Kasumi-1 (cell line): ENCODE results near the gene SSH2.

Experiments
- DNase-seq, 2 experiments: peaks; one replicate each; lab custom pipeline; 2025; lab: John Stamatoyannopoulos, UW

SSH2 gene

DNA sequence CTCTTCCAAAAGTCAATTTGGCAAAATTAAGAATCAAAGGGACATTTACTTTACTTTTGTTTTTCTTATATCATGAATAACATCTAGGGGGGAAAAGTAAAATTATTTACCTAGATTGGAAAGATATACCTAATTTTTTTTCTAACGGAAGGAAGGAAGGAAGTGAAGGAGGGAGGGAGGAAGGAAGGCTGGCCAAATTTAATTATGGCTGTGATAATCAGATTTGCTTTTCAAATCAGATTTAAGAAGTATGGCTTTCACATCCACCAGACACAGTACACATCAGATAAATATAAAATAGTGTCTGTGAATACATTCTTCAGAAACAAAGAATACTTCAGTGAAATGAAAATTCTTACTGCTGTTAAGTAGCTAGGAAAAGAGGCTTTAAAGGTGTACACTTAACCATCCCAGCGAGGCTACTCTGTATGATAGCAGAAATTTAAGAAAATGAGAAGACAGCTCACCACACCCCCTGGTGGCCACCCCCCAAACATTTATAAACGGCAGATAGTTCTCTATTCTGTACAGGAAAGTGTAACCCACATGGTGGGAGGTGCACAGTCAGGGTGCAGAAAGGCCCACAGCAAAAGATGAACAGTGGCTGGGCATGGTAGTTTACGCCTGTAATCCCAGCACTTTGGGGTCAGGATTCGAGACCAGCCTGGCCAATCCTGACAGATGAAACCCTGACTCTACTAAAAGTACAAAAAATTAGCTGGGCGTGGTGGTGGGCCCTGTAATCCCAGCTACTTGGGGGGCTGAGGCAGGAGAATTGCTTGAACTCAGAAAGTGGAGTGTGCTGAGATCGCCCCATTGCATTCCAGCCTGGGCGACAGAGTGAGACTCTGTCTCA, 150.8 kb downstream of the SSH2 start:
- DNase-seq, result peak; percentile 86 to 87

- DNase-seq, result no peak
These were observed 152.4 kb downstream of the SSH2 start for GRCh38 chr17:29777663-29778062.

GRCh38 chr17:29776026-29776425, 154.0 kb downstream of the SSH2 start:
- no peak for DNase-seq

GRCh38 chr17:29772981-29773380, 157.0 kb downstream of the SSH2 start:
- DNase-seq, result no peak

DNA sequence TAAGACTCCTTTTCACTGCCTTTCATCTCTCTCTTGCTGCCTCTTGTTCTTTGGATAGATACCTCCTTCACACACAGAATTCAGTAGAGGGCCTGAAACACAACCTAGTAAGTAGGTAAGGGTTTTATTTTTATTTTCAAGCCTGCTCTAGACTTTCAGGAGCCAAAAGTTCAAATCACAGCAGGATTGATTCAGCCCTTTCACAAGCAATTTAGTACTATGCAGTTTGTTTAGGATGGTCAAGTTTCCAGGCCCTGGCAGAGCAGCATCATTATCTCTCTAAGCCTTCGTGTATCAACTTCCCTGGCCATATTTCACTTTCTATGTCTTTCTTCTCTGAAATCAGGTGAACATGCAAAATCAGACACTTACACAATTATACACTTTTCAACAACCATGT, 158.5 kb downstream of the SSH2 start:
- DNase-seq, result no peak

DNA sequence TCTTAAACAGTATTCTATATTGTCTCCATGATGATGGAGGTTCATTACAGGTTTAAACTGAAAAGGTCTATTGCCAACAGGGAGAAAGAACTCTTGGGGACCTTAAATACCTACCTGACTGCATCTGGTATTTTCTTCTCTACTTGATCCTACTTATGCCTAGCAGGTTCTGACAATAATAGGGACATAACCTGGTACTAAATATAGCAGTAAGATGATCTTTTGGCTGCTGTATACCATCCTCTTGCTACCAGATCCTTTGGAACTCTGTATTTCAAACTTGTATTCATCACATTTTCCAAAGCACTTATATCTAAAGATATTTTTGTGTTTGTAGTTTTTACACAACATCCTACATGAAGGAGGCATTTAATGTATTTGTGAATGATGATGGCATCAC, 160.8 kb downstream of the SSH2 start:
- no peak for DNase-seq

DNA sequence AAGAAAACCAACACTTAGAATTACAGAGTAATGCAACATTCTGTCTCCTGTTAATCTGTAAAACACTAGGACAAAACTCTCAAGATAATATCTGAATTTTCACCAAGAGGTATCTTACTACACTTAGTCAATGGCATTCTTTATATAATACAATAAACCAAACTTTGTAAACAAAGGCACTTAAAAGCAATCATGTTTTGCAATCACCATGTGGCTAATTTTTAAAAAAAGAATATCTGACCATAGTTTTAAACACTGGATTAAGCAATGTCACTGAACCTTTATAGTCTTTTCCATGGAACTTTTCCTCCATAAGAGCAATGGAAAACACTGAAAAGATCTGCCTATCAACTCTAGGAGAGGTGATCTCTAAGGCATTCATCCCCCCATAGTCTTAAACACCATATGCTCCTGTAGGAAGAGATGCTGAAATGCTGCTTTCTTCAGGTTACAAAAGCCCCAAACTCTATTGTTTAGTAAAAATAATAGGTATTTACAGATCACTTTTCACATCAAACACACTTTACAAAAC, 163.2 kb downstream of the SSH2 start:
- DNase-seq, result no peak

- no peak for DNase-seq
These were observed 165.3 kb downstream of the SSH2 start for GRCh38 chr17:29764748-29765147.

DNA sequence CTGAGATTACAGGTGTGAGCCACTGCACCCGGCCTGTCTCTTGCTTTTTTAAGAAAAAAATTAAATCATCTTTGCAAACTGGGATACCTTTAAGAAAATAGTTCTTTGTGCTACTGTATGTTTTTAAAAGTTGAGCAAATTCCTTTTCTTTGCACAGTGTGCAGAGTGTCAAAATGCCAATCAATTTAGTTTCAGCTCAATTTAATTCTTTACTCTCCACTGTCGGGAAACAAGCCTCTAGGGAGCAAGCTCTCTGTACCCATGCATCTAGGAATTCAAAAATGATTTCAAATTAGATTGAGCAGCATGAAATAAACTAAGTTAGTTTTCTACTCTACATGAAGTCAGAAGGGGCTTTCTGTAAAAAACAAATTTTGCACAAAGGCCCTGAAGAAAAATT, 165.8 kb downstream of the SSH2 start:
- DNase-seq, result no peak

- no peak for DNase-seq
These were observed 166.8 kb downstream of the SSH2 start for GRCh38 chr17:29763273-29763672.

- peak; percentile 82 to 87 for DNase-seq
These were observed 168.8 kb downstream of the SSH2 start for GRCh38 chr17:29761040-29761761.

GRCh38 chr17:29760279-29761039, 169.6 kb downstream of the SSH2 start:
- peak; percentile 25 to 26 for DNase-seq

GRCh38 chr17:29758255-29758654, 171.8 kb downstream of the SSH2 start:
- no peak for DNase-seq

- DNase-seq, result no peak
These were observed 172.2 kb downstream of the SSH2 start for GRCh38 chr17:29757788-29758187.

DNA sequence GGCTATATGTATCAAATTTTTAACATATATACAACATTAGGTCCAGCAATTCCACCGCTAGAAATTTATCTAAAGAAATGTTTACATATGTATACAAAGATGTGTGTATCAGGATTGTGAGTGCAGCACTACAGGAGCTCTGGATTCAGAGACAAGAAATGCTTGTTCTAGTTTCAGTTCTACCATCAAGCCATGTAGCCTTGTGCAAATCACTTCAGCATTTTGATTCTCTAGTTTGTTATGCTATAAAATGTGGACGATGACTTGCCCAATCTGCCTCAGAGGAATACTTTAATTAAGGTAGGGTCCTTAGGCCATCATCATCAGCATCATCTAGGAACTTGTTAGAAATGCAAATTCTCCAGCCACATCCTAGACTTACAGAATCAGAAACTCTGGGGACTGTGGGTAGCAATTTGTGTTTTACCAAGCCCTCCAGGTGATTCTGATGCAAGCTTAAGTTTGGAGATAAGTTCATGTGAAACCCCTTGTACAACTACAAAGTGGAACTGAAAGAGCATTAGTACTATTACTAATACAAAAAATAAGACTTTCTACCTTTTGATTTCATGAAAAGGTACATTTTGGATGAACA, 176.1 kb downstream of the SSH2 start:
- no peak for DNase-seq

DNA sequence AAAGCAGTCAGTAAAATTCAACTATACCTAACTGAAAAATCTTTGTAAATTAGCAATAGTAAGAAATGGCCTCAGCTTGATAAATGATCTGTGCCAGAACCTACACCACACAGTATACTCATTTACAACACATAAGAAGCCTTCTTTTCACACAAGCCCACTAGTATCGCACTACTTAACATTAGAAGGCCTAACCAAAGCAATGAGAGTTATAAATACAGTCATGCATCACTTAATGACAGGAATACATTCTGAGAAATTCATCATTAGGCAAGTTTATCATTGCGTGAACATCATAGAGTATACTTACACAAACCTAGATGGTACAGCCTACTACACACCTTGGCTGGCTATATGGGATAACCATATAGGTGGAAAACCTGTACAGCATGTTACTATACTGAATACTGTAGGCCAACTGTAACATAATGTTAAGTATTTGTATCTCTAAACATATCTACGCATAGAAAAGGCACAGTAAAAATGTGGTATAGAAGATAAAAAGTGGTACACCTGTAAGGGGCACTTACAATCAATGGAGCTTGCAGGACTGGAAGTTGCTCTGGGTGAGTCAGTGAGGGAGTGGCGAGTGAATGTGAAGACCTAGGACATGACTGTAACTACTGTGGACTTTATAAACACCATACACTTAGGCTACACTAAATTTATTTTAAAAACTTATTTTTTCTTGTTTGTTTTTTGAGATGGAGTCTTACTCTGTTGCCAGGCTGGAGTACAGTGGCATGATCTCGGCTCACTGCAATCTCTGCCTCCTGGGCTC, 180.8 kb downstream of the SSH2 start:
- no peak for DNase-seq

- DNase-seq, result no peak
These were observed 181.6 kb downstream of the SSH2 start for GRCh38 chr17:29748400-29748799.

GRCh38 chr17:29747660-29748059, 182.4 kb downstream of the SSH2 start:
- no peak for DNase-seq

- no peak for DNase-seq
These were observed 183.4 kb downstream of the SSH2 start for GRCh38 chr17:29746669-29747068.

GRCh38 chr17:29744121-29744520, 185.9 kb downstream of the SSH2 start:
- no peak for DNase-seq

DNA sequence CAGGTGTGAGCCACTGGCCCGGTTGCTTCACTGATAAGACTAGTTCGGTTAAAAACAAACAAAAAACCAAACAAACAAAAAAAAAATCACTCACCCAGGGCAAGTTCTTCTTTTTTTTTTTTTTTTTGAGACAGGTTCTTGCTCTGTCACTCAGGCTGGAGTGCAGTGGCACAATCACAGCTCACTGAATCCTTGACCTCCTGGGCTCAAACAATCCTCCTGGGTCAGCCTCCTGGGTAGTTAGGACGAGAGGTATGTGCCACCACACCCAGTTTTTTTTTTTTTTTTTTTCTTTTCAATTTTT, 187.9 kb downstream of the SSH2 start:
- DNase-seq, result no peak
